Ovary (tissue), 9 donors: ENCODE measurements around the gene CDC25B. TPM values are rescaled to one million over a fixed set of nuclear protein-coding genes. Genes with fewer than 3 reads are reported as not detected.

Source experiments
- DNase-seq, 5 donors: peaks; one replicate each; pipeline ENCODE4 v3.0.0-alpha.2; 2019 to 2020
- H3K27ac ChIP-seq, 2 donors: fragments of 200-600 bp; one replicate each; pipeline versions ENCODE4 v1.5.1 to v1.8.0; 2019 to 2022
- H3K27me3 ChIP-seq: fragments of 200-600 bp; one replicate; pipeline ENCODE4 v1.8.0; 2022
- H3K36me3 ChIP-seq: fragments of 200-600 bp; sonication (generic); one replicate; pipeline ENCODE4 v1.5.1; 2019
- H3K4me1 ChIP-seq: one replicate; pipeline ENCODE4 v1.8.1; 2013; ENCODE audit warnings: mild to moderate bottlenecking, moderate library complexity; ENCODE audit not compliant: insufficient read depth
- H3K4me3 ChIP-seq: fragments of 200-600 bp; sonication (generic); one replicate; pipeline ENCODE4 v1.5.1; 2017
- H3K9me3 ChIP-seq, 2 donors: fragments of 200-600 bp in 1 of 2; sonication (generic) in 1 of 2; one replicate each; pipeline versions ENCODE4 v1.5.1 to v1.8.1; 2013 to 2019; ENCODE audit warnings: mild to moderate bottlenecking in 1 of 2, moderate library complexity in 1 of 2
- EP300 ChIP-seq: sonication (generic); formaldehyde crosslinking; IDR thresholded peaks from one replicate; pipeline ENCODE4 v1.6.1; 2017; ENCODE audit warnings: antibody characterized with exemption
- POLR2A ChIP-seq: fragments of 450-650 bp; IDR thresholded peaks from one replicate; pipeline ENCODE4 v1.6.1; 2017; ENCODE audit warnings: antibody characterized with exemption, mild to moderate bottlenecking, moderate library complexity
- WGBS, 3 donors: extraction: QIAGEN DNeasy Blood & Tissue Kit in 1 of 3; methylation state at CpG; one replicate each; pipeline versions ENCODE4 v1.1.5 to v1.1.7; 2013 to 2017; 5-methylcytosine and 5-hydroxymethylcytosine counted together
- intact Hi-C, 4 donors: fragments of 100-400 bp; cut with DNase I; formaldehyde crosslinking; loops; one replicate each; pipeline versions ENCODE4 v1.11.0 to v1.15.1; 2022 to 2023
- polyA plus RNA-seq, 2 donors: library from polyadenylated mRNA; stranded (reverse); fragments of 200-250 nt in 1 of 2; fragments of 350-450 nt in 1 of 2; fragmentation: Illumina TruSeq in 1 of 2; extraction: RNeasy Lipid Tissue Mini Kit (QIAGEN cat#74804) in 1 of 2; gene quantifications; one replicate each; pipeline ENCODE4 v1.2.3, GENCODE V29; 2013 to 2014
- total RNA-seq, 7 donors: library from RNA; depleted of rRNA in 2 of 7; stranded (reverse); fragments of >200 nt in 2 of 7; fragmentation: NEBNext Ultra II Directional in 3 of 7; extraction: Animal tissue kit (Norgen Biotek cat#: 25700) in 3 of 7; gene quantifications; one replicate each; pipeline versions ENCODE4 v1.1.0 to v1.2.4, GENCODE V29; 2016 to 2023
- TF ChIP-seq, protein P1 (sequence below), 3 donors: fragments of 450-650 bp in 2 of 3; fragments of 200-600 bp in 1 of 3; IDR thresholded peaks; one replicate each; pipeline versions ENCODE4 v1.5.1 to v1.8.0; 2016 to 2022; ENCODE audit warnings: antibody characterized with exemption in 3 of 3, mild to moderate bottlenecking in 1 of 3
- donor health status: DM: no; HTN: no; CAD: no; lungs with moderate emphysema.
- donor health status: DM: no; HTN: no; CAD: no.
- donor health status: Bipolar disorder and iron deficiency.
- donor health status: DM: yes; HTN: yes; CAD: no.
- donor health status: DM: no; HTN: no; CAD: no.
- donor health status: DM: yes; HTN: yes; CAD: no.

CDC25B gene
- total and polyA plus RNA-seq, 9 donors, result 17.9 to 47.8 (median 33.0) TPM

GRCh38 chr20:3749689-3750531 is 46.2 kb upstream of the CDC25B start:
- Histone ChIP-seq H3K4me3 (no peak overlapping the region), H3K27ac (no peak overlapping the region), H3K36me3 (no peaks in the 10 kb centered on the region), H3K27me3 (no peaks in the 10 kb centered on the region), H3K4me1 (no peaks in the 10 kb centered on the region), H3K9me3 (no peaks in the 10 kb centered on the region)
- WGBS, 3 donors, result 77 to 81% (median 80%) methylated on average over 64 to 72 of the region's 72 CpGs
- DNase-seq, result no peak
- TF ChIP-seq EP300 (no peak), POLR2A (no peak)
- TF ChIP-seq, protein P1, sequence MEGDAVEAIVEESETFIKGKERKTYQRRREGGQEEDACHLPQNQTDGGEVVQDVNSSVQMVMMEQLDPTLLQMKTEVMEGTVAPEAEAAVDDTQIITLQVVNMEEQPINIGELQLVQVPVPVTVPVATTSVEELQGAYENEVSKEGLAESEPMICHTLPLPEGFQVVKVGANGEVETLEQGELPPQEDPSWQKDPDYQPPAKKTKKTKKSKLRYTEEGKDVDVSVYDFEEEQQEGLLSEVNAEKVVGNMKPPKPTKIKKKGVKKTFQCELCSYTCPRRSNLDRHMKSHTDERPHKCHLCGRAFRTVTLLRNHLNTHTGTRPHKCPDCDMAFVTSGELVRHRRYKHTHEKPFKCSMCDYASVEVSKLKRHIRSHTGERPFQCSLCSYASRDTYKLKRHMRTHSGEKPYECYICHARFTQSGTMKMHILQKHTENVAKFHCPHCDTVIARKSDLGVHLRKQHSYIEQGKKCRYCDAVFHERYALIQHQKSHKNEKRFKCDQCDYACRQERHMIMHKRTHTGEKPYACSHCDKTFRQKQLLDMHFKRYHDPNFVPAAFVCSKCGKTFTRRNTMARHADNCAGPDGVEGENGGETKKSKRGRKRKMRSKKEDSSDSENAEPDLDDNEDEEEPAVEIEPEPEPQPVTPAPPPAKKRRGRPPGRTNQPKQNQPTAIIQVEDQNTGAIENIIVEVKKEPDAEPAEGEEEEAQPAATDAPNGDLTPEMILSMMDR (IDR thresholded peaks at IDR 0.05), result peak in 1 of 3 donors; percentile 12
- intact Hi-C loops, result no loop called here

- intact Hi-C loops, result no loop called here
- Histone ChIP-seq H3K9me3 (no peaks in the 10 kb centered on the region), H3K4me3 (no peak overlapping the region), H3K4me1 (no peaks in the 10 kb centered on the region), H3K36me3 (no peaks in the 10 kb centered on the region), H3K27ac (no peak overlapping the region), H3K27me3 (no peaks in the 10 kb centered on the region)
- TF ChIP-seq EP300 (no peak), POLR2A (no peak)
- TF ChIP-seq, protein P1 (IDR thresholded peaks at IDR 0.05), result no peak
- WGBS, 3 donors, result 84 to 86% (median 85%) methylated on average over 29 to 31 of the region's 31 CpGs
- DNase-seq, result no peak
Measured at GRCh38 chr20:3751305-3751674, 44.8 kb upstream of the CDC25B start.

DNA sequence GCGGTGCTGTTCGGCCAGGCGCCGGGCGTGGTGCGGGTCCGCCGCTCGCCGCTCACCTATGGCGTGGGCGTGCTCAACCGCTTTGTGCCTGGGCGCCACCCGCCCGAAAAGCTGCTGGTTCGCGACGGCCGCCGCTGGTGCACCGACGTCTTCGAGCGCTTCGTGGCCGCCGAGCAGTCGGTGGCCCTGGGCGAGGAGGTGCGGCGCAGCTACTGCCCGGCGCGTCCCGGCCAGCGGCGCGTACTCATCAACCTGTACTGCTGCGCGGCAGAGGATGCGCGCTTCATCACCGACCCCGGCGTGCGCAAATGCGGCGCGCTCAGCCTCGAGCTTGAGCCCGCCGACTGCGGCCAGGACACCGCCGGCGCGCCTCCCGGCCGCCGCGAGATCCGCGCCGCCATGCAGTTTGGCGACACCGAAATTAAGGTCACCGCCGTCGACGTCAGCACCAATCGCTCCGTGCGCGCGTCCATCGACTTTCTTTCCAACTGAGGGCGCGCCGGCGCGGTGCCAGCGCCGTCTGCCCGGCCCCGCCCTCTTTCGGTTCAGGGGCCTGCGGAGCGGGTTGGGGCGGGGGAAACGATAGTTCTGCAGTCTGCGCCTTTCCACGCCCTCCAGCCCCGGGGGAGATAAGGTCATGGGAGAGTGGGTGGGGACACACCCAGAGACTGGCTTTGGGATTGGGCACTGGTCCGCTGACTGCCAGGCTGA is 44.3 kb upstream of the CDC25B start:
- intact Hi-C loops, result no loop called here
- no peak for DNase-seq
- Histone ChIP-seq H3K4me1 (no peaks in the 10 kb centered on the region), H3K27me3 (no peaks in the 10 kb centered on the region), H3K4me3 (no peak overlapping the region), H3K36me3 (no peaks in the 10 kb centered on the region), H3K27ac (no peak overlapping the region), H3K9me3 (no peaks in the 10 kb centered on the region)
- TF ChIP-seq EP300 (no peak), POLR2A (no peak)
- TF ChIP-seq, protein P1 (IDR thresholded peaks at IDR 0.05), result no peak
- 76 to 80% (median 78%) methylated on average over 70 to 95 of the region's 95 CpGs for WGBS, 3 donors

- intact Hi-C loops, result no loop called here
- no peaks in the 10 kb centered on the region for H3K4me1 ChIP-seq
- H3K27me3 ChIP-seq, result no peaks in the 10 kb centered on the region
- WGBS, 3 donors, result 65 to 82% (median 66%) methylated on average over 13 of the region's 13 CpGs
- TF ChIP-seq POLR2A (no peak), EP300 (no peak)
- no peaks in the 10 kb centered on the region for H3K36me3 ChIP-seq
- no peak overlapping the region for H3K27ac ChIP-seq
- H3K9me3 ChIP-seq, result no peaks in the 10 kb centered on the region
- H3K4me3 ChIP-seq, result no peak overlapping the region
- DNase-seq, result no peak
Measured at GRCh38 chr20:3752386-3752759, 43.7 kb upstream of the CDC25B start.

- WGBS, 3 donors, result 38 to 42% (median 41%) methylated on average over 4 of the region's 4 CpGs
- Histone ChIP-seq H3K27me3 (no peaks in the 10 kb centered on the region), H3K4me1 (no peaks in the 10 kb centered on the region), H3K9me3 (no peaks in the 10 kb centered on the region), H3K36me3 (no peaks in the 10 kb centered on the region), H3K4me3 (no peak overlapping the region), H3K27ac (no peak overlapping the region)
- TF ChIP-seq EP300 (no peak), POLR2A (peak; percentile 13)
- TF ChIP-seq, protein P1 (IDR thresholded peaks at IDR 0.05), result peak; percentile 51 to 66 (median 53)
- intact Hi-C loops, result no loop called here
- DNase-seq, result peak; percentile 53 to 78 (median 68)
Measured at GRCh38 chr20:3753098-3753497, 43.0 kb upstream of the CDC25B start.
